Skeletal muscle cell (primary cell): Measurements from ENCODE around the gene EPM2A.
"Not testable (repeated sequence)": the region's sequence is repeated elsewhere in the genome, so short reads cannot be mapped to it uniquely, and the experiment has no call there.

ENCODE experiments used
- DNase-seq: peaks from one replicate; pipeline ENCODE4 v3.0.0-alpha.2; 2010; ENCODE audit warnings: low read depth
- H3K4me3 ChIP-seq: 2 replicates; pipeline ENCODE4 v1.5.1; 2011; ENCODE audit warnings: low read depth, mild to moderate bottlenecking, control low read depth, low read length, moderate library complexity

The EPM2A gene

DNA sequence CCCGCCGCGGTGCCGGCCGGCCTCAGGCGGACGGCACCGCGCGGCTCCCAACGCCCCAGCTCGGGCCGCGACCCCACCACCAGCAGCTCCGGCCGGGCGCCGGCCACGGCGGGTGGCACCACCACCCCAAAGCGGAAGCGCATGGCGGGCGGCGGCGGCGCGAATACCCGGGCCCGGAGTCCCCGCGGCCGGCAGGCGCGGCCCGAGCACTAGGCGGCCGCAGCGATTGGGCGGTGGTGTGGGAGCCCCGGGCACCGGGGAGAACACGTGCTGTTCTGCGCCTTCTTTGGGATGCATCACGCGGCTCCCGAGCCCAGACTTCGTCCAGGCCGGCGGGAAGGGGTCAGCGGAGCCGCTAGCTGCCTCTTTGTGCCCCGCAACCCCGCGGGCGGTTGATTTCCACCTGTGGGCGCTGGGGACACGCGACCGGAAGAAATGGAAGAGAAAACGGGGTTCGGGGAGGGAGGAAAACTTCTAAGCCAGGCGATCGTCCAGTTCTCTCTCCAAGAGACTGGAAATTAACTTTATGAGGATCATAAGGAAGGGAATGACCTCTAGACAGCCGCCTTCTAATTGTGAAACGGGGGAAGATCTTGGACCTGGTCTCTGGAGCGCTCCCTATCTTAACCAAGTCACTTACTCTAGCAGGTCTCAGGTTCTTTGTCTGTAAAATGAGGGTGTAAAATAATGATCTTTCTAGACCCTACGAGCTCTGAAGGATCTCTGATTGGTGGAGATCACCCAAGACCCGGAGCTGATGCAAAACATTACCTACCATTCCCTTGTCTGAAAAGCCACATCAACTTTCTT lies at the start of gene EPM2A:
EPM2A (minus strand) TSS at position 165 of the 810 bp plus-strand sequence; CDS start at position 143, 22 bp downstream.
- peak within 1 kb of the TSS; percentile 74 for H3K4me3 ChIP-seq
- DNase-seq = peak; percentile 47

GRCh38 chr6:145784683-145785082 lies 49.4 kb upstream of the EPM2A start:
- DNase-seq = no peak
- H3K4me3 ChIP-seq = no peak overlapping the region

DNA sequence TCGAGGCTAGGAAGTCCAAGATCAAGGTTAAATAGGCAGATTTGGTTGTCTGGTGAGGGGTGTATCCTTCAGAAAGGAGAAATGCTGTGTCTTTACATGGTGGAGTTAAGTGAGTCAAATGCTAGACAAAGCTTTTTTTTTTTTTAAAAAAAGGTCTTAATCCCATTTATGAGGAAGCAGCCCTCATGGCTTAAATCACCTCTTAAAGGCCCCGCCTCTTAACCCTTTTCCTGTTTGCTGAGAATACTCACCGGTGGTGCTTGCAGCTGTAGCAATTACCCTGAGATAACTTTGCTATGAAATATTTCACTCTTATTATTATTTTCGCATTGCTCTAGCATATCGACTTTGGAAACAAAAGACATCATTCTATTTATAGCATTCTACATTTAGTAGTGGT lies 48.5 kb upstream of the EPM2A start:
- DNase-seq = no peak
- no peak overlapping the region for H3K4me3 ChIP-seq

GRCh38 chr6:145772846-145773245 lies 37.5 kb upstream of the EPM2A start:
- H3K4me3 ChIP-seq = no peak overlapping the region
- no peak for DNase-seq

GRCh38 chr6:145765449-145765848 lies 30.1 kb upstream of the EPM2A start:
- DNase-seq = no peak
- no peak overlapping the region for H3K4me3 ChIP-seq

GRCh38 chr6:145763742-145764141 lies 28.4 kb upstream of the EPM2A start:
- H3K4me3 ChIP-seq = no peak overlapping the region
- DNase-seq = no peak

GRCh38 chr6:145761584-145761983 lies 26.3 kb upstream of the EPM2A start:
- no peak for DNase-seq
- no peak overlapping the region for H3K4me3 ChIP-seq

GRCh38 chr6:145758113-145758512 lies 22.8 kb upstream of the EPM2A start:
- no peak overlapping the region for H3K4me3 ChIP-seq
- no peak for DNase-seq

DNA sequence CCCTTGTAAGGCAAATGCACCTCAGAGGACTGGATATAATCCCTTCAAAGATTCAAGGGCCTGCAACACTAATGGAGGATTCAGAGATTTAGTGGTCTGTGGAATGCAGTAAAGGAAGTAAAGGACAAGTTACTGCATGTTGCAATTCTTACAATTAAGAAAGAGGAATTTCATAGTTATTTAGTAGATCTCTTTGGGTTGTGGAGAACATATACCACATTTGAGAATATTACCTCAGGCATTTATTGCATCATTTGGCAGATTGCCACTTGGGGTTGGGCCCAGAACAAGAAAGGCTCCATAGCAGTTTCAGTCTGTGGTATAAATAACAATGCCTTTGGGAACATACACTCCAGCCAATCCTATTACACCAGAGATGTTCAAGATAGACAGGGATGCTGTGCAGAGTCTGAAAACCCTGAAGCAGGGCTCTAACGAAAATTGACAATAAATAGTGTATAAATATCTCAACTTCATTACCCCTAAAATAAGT lies 20.9 kb upstream of the EPM2A start:
- H3K4me3 ChIP-seq = no peak overlapping the region
- peak; percentile 97 for DNase-seq

DNA sequence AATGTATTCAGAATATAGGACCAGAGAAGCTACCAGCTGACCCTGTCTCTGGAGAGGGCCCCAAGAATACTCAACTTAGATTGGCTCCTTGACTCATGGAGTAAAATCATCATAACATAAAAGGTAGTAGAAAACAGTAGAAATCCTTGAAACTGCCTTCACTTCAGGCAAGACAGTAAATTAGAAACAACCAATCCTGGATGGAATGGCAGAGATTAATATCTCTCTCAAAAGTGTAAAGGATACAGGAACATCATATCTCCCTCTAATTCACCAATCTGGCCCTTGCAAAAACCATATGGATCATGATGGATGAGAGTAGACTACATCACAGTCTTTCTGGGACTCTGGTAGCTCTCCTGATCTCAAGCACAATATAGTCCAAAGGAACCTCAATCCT lies 20.4 kb upstream of the EPM2A start:
- H3K4me3 ChIP-seq = no peak overlapping the region
- no peak for DNase-seq

DNA sequence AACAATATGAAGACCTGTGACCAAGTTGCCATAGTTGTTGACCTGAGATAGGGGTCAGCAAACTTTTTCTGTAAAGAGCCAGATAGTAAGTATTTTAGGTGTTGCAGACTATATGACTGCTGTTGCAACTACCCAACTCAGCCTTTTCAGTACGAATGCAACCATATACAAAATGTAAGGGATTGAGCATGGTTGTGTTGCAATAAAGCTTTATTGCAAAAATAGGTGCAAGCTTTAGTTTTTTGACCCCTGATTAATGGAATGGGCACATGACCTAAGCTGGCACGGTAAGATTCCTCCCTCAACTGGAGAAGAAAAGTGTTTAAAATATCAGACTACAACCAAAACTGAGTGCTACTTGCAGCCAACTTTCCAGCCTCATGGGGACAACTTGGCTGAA lies 17.3 kb upstream of the EPM2A start:
- H3K4me3 ChIP-seq = no peak overlapping the region
- no peak for DNase-seq

DNA sequence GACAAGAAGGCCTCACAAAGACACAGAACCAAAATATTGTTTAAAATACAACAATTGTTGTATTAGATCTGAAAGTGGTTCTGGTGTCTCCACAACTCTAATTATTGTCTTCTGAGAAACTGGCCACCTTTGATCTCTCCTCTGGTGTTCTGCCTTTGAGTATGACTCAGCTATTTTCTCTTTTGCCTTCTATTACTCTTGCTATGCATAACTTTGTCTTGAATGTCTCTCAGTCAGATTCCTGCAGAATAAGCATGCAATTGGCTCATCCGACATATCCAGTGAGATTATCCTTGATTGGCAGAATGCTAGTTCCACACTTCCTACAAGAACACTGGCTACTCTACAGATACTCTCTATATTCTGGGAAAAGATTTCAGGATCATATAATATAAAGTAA lies 14.3 kb upstream of the EPM2A start:
- no peak overlapping the region for H3K4me3 ChIP-seq
- peak; percentile 83 for DNase-seq

- no peak for DNase-seq
- no peak overlapping the region for H3K4me3 ChIP-seq
Observed at GRCh38 chr6:145745861-145746260, 10.5 kb upstream of the EPM2A start.

GRCh38 chr6:145744619-145745018 lies 9.3 kb upstream of the EPM2A start:
- H3K4me3 ChIP-seq = no peak overlapping the region
- no peak for DNase-seq

DNA sequence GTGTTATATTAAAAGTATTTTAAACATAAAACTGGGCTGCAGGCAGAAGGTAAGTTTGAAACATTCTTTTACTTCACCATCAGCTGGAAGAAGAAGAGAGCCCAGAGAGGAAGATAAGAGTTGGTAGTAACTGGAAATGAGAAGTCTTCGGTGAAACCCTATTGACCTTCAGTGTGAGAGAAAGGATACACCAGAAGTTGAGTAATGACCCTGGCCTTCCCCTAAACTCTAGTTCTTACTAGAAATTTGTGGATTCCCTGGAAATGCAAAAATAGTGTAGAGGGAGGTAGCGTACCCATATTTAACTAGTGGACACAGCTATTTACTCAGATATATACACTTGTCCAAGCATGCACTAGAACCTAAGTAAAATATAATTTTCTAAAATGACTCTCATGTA lies 8.0 kb upstream of the EPM2A start:
- DNase-seq = no peak
- H3K4me3 ChIP-seq = no peak overlapping the region

DNA sequence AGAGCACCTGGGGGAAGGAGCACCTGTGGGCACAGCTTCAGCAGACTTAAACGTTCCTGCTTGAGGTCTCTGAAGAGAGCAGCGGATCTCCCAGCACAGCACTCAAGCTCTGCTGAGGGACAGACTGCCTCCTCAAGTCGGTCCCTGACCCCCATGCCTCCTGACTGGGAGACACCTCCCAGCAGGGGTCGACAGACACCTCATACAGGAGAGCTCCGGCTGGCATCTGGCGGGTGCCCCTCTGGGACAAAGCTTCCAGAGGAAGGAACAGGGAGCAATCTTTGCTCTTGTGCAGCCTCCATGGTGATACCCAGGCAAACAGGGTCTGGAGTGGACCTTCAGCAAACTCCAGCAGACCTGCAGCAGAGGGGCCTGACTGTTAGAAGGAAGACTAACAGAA lies 7.2 kb upstream of the EPM2A start:
- not testable (repeated sequence) for DNase-seq, H3K4me3 ChIP-seq

- DNase-seq = not testable (repeated sequence)
Observed at GRCh38 chr6:145739685-145740084, 4.4 kb upstream of the EPM2A start.

GRCh38 chr6:145738265-145738664 lies 2.9 kb upstream of the EPM2A start:
- H3K4me3 ChIP-seq = no peak overlapping the region
- no peak for DNase-seq

More at GRCh38 chr6:145739685-145740084, 4.4 kb upstream of the EPM2A start:
- H3K4me3 ChIP-seq = not testable (repeated sequence)

DNA sequence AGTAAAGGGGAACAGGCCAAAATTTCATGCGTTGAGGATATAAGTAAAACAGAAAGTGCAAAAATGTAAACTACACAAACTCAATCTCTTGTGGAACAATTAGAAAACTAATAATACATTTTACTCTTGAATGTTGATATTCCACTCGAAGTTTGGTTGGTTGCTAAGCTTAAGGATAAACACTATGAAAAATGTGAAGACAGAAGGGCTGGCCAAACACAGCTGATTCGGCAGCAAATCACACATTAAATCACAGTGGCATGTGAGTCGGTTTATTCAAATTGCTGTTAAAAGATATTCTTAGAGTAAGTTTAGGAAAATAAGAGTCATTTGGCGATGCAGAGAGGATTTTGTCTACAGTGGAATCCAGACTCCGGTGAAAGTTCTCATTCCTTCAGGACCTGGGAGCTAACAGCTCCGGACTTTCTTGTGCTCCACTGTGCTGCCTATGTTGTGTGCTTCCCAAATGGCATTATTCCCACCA lies 1.4 kb upstream of the EPM2A start:
- no peak for DNase-seq
- H3K4me3 ChIP-seq = peak overlapping the region; percentile 3

- H3K4me3 ChIP-seq = peak overlapping the region; percentile 74
- peak; percentile 78 for DNase-seq
Observed at GRCh38 chr6:145734486-145735355, 599 bp downstream of the EPM2A start.
